Measurements from ENCODE around the gene KRTAP12-2.

- no peak for TF ChIP-seq EZH2 (IDR thresholded peaks at IDR 0.05; ENCODE audit: low read length)
- TF ChIP-seq, protein P1, sequence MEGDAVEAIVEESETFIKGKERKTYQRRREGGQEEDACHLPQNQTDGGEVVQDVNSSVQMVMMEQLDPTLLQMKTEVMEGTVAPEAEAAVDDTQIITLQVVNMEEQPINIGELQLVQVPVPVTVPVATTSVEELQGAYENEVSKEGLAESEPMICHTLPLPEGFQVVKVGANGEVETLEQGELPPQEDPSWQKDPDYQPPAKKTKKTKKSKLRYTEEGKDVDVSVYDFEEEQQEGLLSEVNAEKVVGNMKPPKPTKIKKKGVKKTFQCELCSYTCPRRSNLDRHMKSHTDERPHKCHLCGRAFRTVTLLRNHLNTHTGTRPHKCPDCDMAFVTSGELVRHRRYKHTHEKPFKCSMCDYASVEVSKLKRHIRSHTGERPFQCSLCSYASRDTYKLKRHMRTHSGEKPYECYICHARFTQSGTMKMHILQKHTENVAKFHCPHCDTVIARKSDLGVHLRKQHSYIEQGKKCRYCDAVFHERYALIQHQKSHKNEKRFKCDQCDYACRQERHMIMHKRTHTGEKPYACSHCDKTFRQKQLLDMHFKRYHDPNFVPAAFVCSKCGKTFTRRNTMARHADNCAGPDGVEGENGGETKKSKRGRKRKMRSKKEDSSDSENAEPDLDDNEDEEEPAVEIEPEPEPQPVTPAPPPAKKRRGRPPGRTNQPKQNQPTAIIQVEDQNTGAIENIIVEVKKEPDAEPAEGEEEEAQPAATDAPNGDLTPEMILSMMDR (optimal IDR thresholded peaks at IDR 0.05 in 1 of 3, IDR thresholded peaks at IDR 0.05 in 1 of 3, conservative IDR thresholded peaks at IDR 0.05 in 1 of 3; ENCODE audit: extremely low read depth in 1 of 3, insufficient read depth in 2 of 3, low read length in 3 of 3): no peak
Observed at GRCh38 chr21:44639331-44639655, 27.4 kb downstream of the KRTAP12-2 start.
